Lung (tissue), 12 donors: ENCODE measurements around the gene LIPC. TPM values are rescaled to one million over a fixed set of nuclear protein-coding genes. Genes with fewer than 3 reads are reported as not detected.

Experiments used
- ATAC-seq: fragments of 200-7000 bp; cut with Tn5 transposase; one replicate; pipeline ENCODE4 v1.9.1; 2020; ENCODE audit warnings: moderate number of reproducible peaks; ENCODE audit not compliant: insufficient read depth, low FRiP score
- DNase-seq, 3 donors: peaks; one replicate each; pipeline ENCODE4 v3.0.0-alpha.2; 2013 to 2017
- H3K27ac ChIP-seq, 2 donors: one replicate each; pipeline ENCODE4 v1.5.1; 2013; ENCODE audit warnings: mild to moderate bottlenecking in 2 of 2, moderate library complexity in 2 of 2, control low read depth in 1 of 2, inconsistent platforms in 1 of 2, low read depth in 1 of 2, low read length in 1 of 2
- H3K27me3 ChIP-seq, 3 donors: one replicate each; pipeline ENCODE4 v1.5.1; 2013; ENCODE audit warnings: low read length in 2 of 3; ENCODE audit not compliant: control insufficient read depth in 3 of 3, insufficient read depth in 3 of 3
- H3K36me3 ChIP-seq, 4 donors: one replicate each; pipeline ENCODE4 v1.5.1; 2013; ENCODE audit warnings: low read length in 4 of 4, mild to moderate bottlenecking in 1 of 4, moderate library complexity in 1 of 4; ENCODE audit not compliant: control insufficient read depth in 4 of 4, insufficient read depth in 4 of 4
- H3K4me1 ChIP-seq, 5 donors: one replicate each; pipeline ENCODE4 v1.5.1; 2013; ENCODE audit warnings: low read length in 5 of 5, mild to moderate bottlenecking in 2 of 5, moderate library complexity in 1 of 5; ENCODE audit not compliant: control insufficient read depth in 5 of 5, insufficient read depth in 5 of 5
- H3K4me3 ChIP-seq: one replicate; pipeline ENCODE4 v1.5.1; 2013; ENCODE audit warnings: mild to moderate bottlenecking, control low read depth, moderate library complexity
- H3K9ac ChIP-seq, 2 donors: one replicate each; pipeline ENCODE4 v1.5.1; 2013; ENCODE audit warnings: low read length in 2 of 2, control low read depth in 1 of 2; ENCODE audit not compliant: insufficient read depth in 1 of 2
- H3K9me3 ChIP-seq, 4 donors: one replicate each; pipeline ENCODE4 v1.5.1; 2013; ENCODE audit warnings: low read length in 3 of 4, mild to moderate bottlenecking in 1 of 4, moderate library complexity in 1 of 4; ENCODE audit not compliant: control insufficient read depth in 4 of 4, insufficient read depth in 3 of 4
- WGBS, 2 donors: extraction: QIAGEN DNeasy Blood & Tissue Kit; methylation state at CpG; one replicate each; pipeline ENCODE4 v1.1.7; 2013; 5-methylcytosine and 5-hydroxymethylcytosine counted together
- polyA plus RNA-seq, 2 donors: library from polyadenylated mRNA; stranded (reverse); fragments of 200-250 nt; gene quantifications; one replicate each; pipeline ENCODE4 v1.2.1, GENCODE V29; 2013
- total RNA-seq, 2 donors: library from RNA; depleted of rRNA in 1 of 2; stranded (reverse); fragments of >200 nt in 1 of 2; gene quantifications; one replicate each; pipeline ENCODE4 v1.2.1, GENCODE V29; 2014 to 2021
- TF ChIP-seq, protein P1 (sequence below): IDR thresholded peaks from 2 replicates; pipeline ENCODE4 v1.5.1; 2012; ENCODE audit warnings: mild to moderate bottlenecking; ENCODE audit errors: control extremely low read depth, extremely low read depth
- donor health status: control.
- donor health status: control.
- donor health status: Bipolar disorder and iron deficiency.
- donor health status: healthy.
- donor health status: DM: yes; HTN: yes; CAD: no.

The LIPC gene
- total and polyA plus RNA-seq, 4 donors, result 0.20 to 0.57 (median 0.40) TPM

- ATAC-seq (no peak), DNase-seq (no peak)
- 88 to 94% methylated on average over 3 of the region's 3 CpGs for WGBS, 2 donors
- TF ChIP-seq, protein P1, sequence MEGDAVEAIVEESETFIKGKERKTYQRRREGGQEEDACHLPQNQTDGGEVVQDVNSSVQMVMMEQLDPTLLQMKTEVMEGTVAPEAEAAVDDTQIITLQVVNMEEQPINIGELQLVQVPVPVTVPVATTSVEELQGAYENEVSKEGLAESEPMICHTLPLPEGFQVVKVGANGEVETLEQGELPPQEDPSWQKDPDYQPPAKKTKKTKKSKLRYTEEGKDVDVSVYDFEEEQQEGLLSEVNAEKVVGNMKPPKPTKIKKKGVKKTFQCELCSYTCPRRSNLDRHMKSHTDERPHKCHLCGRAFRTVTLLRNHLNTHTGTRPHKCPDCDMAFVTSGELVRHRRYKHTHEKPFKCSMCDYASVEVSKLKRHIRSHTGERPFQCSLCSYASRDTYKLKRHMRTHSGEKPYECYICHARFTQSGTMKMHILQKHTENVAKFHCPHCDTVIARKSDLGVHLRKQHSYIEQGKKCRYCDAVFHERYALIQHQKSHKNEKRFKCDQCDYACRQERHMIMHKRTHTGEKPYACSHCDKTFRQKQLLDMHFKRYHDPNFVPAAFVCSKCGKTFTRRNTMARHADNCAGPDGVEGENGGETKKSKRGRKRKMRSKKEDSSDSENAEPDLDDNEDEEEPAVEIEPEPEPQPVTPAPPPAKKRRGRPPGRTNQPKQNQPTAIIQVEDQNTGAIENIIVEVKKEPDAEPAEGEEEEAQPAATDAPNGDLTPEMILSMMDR, result no peak
- Histone ChIP-seq H3K36me3 (no peaks in the 10 kb centered on the region), H3K9me3 (no peaks in the 10 kb centered on the region), H3K4me3 (no peak overlapping the region), H3K27ac (no peak overlapping the region), H3K9ac (no peak overlapping the region), H3K4me1 (no peaks in the 10 kb centered on the region), H3K27me3 (no peaks in the 10 kb centered on the region)
These were observed 45.7 kb upstream of the LIPC start for GRCh38 chr15:58386081-58386480.

DNA sequence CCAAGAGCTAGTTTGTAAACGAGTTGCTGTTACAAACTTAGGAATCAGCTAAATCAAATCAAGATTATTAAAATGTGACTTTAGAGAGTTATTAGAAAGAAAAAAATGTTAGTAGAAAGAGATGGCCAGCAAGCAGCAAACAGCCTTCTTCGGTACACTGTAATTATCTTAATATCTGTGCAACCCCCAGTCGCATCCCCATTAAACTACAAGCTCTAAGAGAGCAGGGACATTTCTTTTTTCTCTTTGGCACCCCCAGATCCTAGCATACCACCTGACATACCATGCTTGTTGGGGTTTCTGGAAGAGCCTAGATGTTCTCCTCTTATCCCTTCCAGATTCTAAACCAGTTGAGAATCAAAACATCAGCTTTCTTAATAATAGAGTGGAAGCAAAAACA is 45.1 kb upstream of the LIPC start:
- Histone ChIP-seq H3K4me3 (no peak overlapping the region), H3K27ac (no peak overlapping the region), H3K9ac (no peak overlapping the region), H3K36me3 (no peaks in the 10 kb centered on the region), H3K27me3 (no peaks in the 10 kb centered on the region), H3K4me1 (no peaks in the 10 kb centered on the region), H3K9me3 (no peaks in the 10 kb centered on the region)
- ATAC-seq (no peak), DNase-seq (no peak)
- WGBS, 2 donors, result 94 to 96% methylated on average over 3 of the region's 3 CpGs
- TF ChIP-seq, protein P1, result no peak

GRCh38 chr15:58387130-58387529 is 44.7 kb upstream of the LIPC start:
- Histone ChIP-seq H3K9ac (no peak overlapping the region), H3K4me3 (no peak overlapping the region), H3K9me3 (no peaks in the 10 kb centered on the region), H3K27me3 (no peaks in the 10 kb centered on the region), H3K27ac (no peak overlapping the region), H3K36me3 (no peaks in the 10 kb centered on the region), H3K4me1 (no peaks in the 10 kb centered on the region)
- DNase-seq (no peak), ATAC-seq (no peak)
- TF ChIP-seq, protein P1, result no peak
- 86 to 91% methylated on average over 2 of the region's 2 CpGs for WGBS, 2 donors

GRCh38 chr15:58388211-58388610 is 43.6 kb upstream of the LIPC start:
- WGBS, 2 donors, result 97 to 98% methylated on average over 7 of the region's 7 CpGs

More at GRCh38 chr15:58388211-58388610, 43.6 kb upstream of the LIPC start:
- ATAC-seq (no peak), DNase-seq (no peak)
- Histone ChIP-seq H3K27ac (no peak overlapping the region), H3K36me3 (no peaks in the 10 kb centered on the region), H3K4me3 (no peak overlapping the region), H3K9ac (no peak overlapping the region), H3K4me1 (peaks cover 0 to 4% (median 0%) of the 10 kb centered on the region in 5 donors), H3K27me3 (no peaks in the 10 kb centered on the region), H3K9me3 (no peaks in the 10 kb centered on the region)
- TF ChIP-seq, protein P1, result no peak
